Neural progenitor cell (in vitro differentiated cells): ENCODE data around the gene METTL25B. TPM values are rescaled to one million over a fixed set of nuclear protein-coding genes. Genes with fewer than 3 reads are reported as not detected.

ENCODE experiments used
- DNase-seq: peaks from one replicate; pipeline ENCODE4 v3.0.0-alpha.2; 2016; ENCODE audit warnings: low spot score
- H2AFZ ChIP-seq: fragments of 200-600 bp; sonication (generic); replicated peaks from 2 replicates; pipeline ENCODE4 v1.6.1; 2016; ENCODE audit warnings: antibody characterized with exemption
- H3F3A ChIP-seq: fragments of 200-600 bp; sonication (generic); 2 replicates; pipeline ENCODE4 v1.6.1; 2016; ENCODE audit warnings: antibody characterized with exemption, low read depth
- H3K27ac ChIP-seq: fragments of 200-600 bp; sonication (generic); 2 replicates; pipeline ENCODE4 v1.5.1; 2016; ENCODE audit warnings: mild to moderate bottlenecking
- H3K27me3 ChIP-seq: fragments of 200-600 bp; sonication (generic); 2 replicates; pipeline ENCODE4 v1.6.1; 2016; ENCODE audit warnings: mild to moderate bottlenecking, moderate library complexity
- H3K36me3 ChIP-seq: fragments of 200-600 bp; sonication (generic); 2 replicates; pipeline ENCODE4 v1.5.1; 2016
- H3K4me1 ChIP-seq: fragments of 200-600 bp; sonication (generic); 2 replicates; pipeline ENCODE4 v1.6.1; 2016; ENCODE audit warnings: mixed run types
- H3K4me2 ChIP-seq: fragments of 200-600 bp; sonication (generic); 2 replicates; pipeline ENCODE4 v1.6.1; 2016
- H3K4me3 ChIP-seq: fragments of 200-600 bp; sonication (generic); 2 replicates; pipeline ENCODE4 v1.5.1; 2016
- H3K79me2 ChIP-seq: fragments of 200-600 bp; sonication (generic); 2 replicates; pipeline ENCODE4 v1.6.1; 2016; ENCODE audit warnings: low read depth
- H3K9ac ChIP-seq: fragments of 200-600 bp; sonication (generic); 2 replicates; pipeline ENCODE4 v1.6.1; 2016
- H3K9me3 ChIP-seq: fragments of 200-600 bp; sonication (generic); 2 replicates; pipeline ENCODE4 v1.5.1; 2016; ENCODE audit warnings: low read depth
- H4K20me1 ChIP-seq: fragments of 200-600 bp; sonication (generic); 2 replicates; pipeline ENCODE4 v1.6.1; 2016; ENCODE audit warnings: low read depth
- H3K27ac Mint-ChIP-seq: 3 replicates; pipeline ENCODE4 v1.8.0; 2021; ENCODE audit warnings: mixed read lengths
- H3K27me3 Mint-ChIP-seq: 2 replicates; pipeline ENCODE4 v1.8.0; 2022; ENCODE audit warnings: low read depth, mild to moderate bottlenecking, inconsistent platforms, moderate library complexity, mixed read lengths; ENCODE audit not compliant: insufficient read depth
- H3K36me3 Mint-ChIP-seq: 3 replicates; pipeline ENCODE4 v1.8.0; 2021; ENCODE audit warnings: mixed read lengths
- H3K4me1 Mint-ChIP-seq: 3 replicates; pipeline ENCODE4 v1.8.0; 2021; ENCODE audit warnings: mixed read lengths
- H3K4me3 Mint-ChIP-seq: 3 replicates; pipeline ENCODE4 v1.8.0; 2021; ENCODE audit warnings: mild to moderate bottlenecking, moderate library complexity, mixed read lengths
- H3K9me3 Mint-ChIP-seq: 3 replicates; pipeline ENCODE4 v1.8.0; 2020; ENCODE audit warnings: mixed read lengths
- CTCF ChIP-seq: fragments of 200-600 bp; sonication (generic); IDR thresholded peaks from 2 replicates; pipeline ENCODE4 v1.5.1; 2017; ENCODE audit warnings: antibody characterized with exemption, mild to moderate bottlenecking
- EZH2 ChIP-seq: fragments of 200-600 bp; sonication (generic); IDR thresholded peaks from 2 replicates; pipeline ENCODE4 v1.6.1; 2017; ENCODE audit warnings: antibody characterized with exemption, mild to moderate bottlenecking, moderate library complexity
- EZH2phosphoT487 ChIP-seq: fragments of 200-600 bp; sonication (generic); IDR thresholded peaks from 2 replicates; pipeline ENCODE4 v1.6.1; 2017; ENCODE audit warnings: antibody characterized with exemption
- total RNA-seq: library from RNA; depleted of rRNA; stranded (reverse); fragments of >200 nt; gene quantifications from 2 replicates; pipeline ENCODE4 v1.2.3, GENCODE V29; 2015; ENCODE audit warnings: low replicate concordance

METTL25B gene
- total RNA-seq, 1 donor from 2014 or later, result 21.4 TPM

GRCh38 chr1:156712626-156713025, 15.6 kb upstream of the METTL25B start:
- DNase-seq, result no peak
- H3K4me2 ChIP-seq, result no peak overlapping the region
- no peaks in the 10 kb centered on the region for H3K36me3 ChIP-seq
- peaks cover 40% of the 10 kb centered on the region for H3K4me1 ChIP-seq
- H3K9me3 ChIP-seq, result no peaks in the 10 kb centered on the region
- no peak overlapping the region for H3K9ac ChIP-seq
- Mint-ChIP-seq H3K27ac (no peak overlapping the region), H3K4me3 (no peak overlapping the region), H3K9me3 (no peaks in the 10 kb centered on the region), H3K27me3 (peaks cover 16% of the 10 kb centered on the region), H3K4me1 (peaks cover 55% of the 10 kb centered on the region), H3K36me3 (peaks cover 16% of the 10 kb centered on the region)
- TF ChIP-seq EZH2, result no peak
- no peak for TF ChIP-seq CTCF
- TF ChIP-seq EZH2phosphoT487, result no peak
- H3K27me3 ChIP-seq, result no peaks in the 10 kb centered on the region
- H3F3A ChIP-seq, result peaks cover 50% of the 10 kb centered on the region
- no peaks in the 10 kb centered on the region for H3K79me2 ChIP-seq
- H3K4me3 ChIP-seq, result no peak overlapping the region
- H3K27ac ChIP-seq, result no peak overlapping the region
- H2AFZ ChIP-seq, result no peak overlapping the region
- H4K20me1 ChIP-seq, result no peaks in the 10 kb centered on the region

- no peak overlapping the region for H3K4me2 ChIP-seq
- Mint-ChIP-seq H3K9me3 (no peaks in the 10 kb centered on the region), H3K27me3 (peaks cover 10% of the 10 kb centered on the region), H3K36me3 (peaks cover 18% of the 10 kb centered on the region), H3K4me3 (no peak overlapping the region), H3K4me1 (peaks cover 33% of the 10 kb centered on the region), H3K27ac (no peak overlapping the region)
- H3K4me3 ChIP-seq, result no peak overlapping the region
- H4K20me1 ChIP-seq, result no peaks in the 10 kb centered on the region
- no peak overlapping the region for H2AFZ ChIP-seq
- no peaks in the 10 kb centered on the region for H3K9me3 ChIP-seq
- H3K27ac ChIP-seq, result no peak overlapping the region
- DNase-seq, result no peak
- no peak overlapping the region for H3K9ac ChIP-seq
- H3F3A ChIP-seq, result peaks cover 33% of the 10 kb centered on the region
- peaks cover 18% of the 10 kb centered on the region for H3K4me1 ChIP-seq
- no peaks in the 10 kb centered on the region for H3K36me3 ChIP-seq
- no peaks in the 10 kb centered on the region for H3K79me2 ChIP-seq
- H3K27me3 ChIP-seq, result no peaks in the 10 kb centered on the region
- TF ChIP-seq EZH2 (no peak), EZH2phosphoT487 (no peak)
These were observed 13.4 kb upstream of the METTL25B start for GRCh38 chr1:156714830-156715229.

GRCh38 chr1:156717351-156717750, 10.9 kb upstream of the METTL25B start:
- no peak for DNase-seq
- H3K9me3 Mint-ChIP-seq, result no peaks in the 10 kb centered on the region
- H3K27me3 Mint-ChIP-seq, result peaks cover 2% of the 10 kb centered on the region
- H3F3A ChIP-seq, result peaks cover 10% of the 10 kb centered on the region
- no peaks in the 10 kb centered on the region for H3K9me3 ChIP-seq
- peaks cover 12% of the 10 kb centered on the region for H3K4me1 Mint-ChIP-seq
- H3K27ac ChIP-seq, result no peak overlapping the region
- no peak for TF ChIP-seq EZH2phosphoT487
- no peak for TF ChIP-seq EZH2
- no peak for TF ChIP-seq CTCF
- H4K20me1 ChIP-seq, result peaks cover 7% of the 10 kb centered on the region
- H2AFZ ChIP-seq, result no peak overlapping the region
- H3K27me3 ChIP-seq, result no peaks in the 10 kb centered on the region
- no peaks in the 10 kb centered on the region for H3K79me2 ChIP-seq
- no peak overlapping the region for H3K4me3 Mint-ChIP-seq
- H3K4me3 ChIP-seq, result no peak overlapping the region
- H3K36me3 Mint-ChIP-seq, result peaks cover 23% of the 10 kb centered on the region
- no peaks in the 10 kb centered on the region for H3K36me3 ChIP-seq
- no peaks in the 10 kb centered on the region for H3K4me1 ChIP-seq
- no peak overlapping the region for H3K27ac Mint-ChIP-seq
- H3K4me2 ChIP-seq, result no peak overlapping the region
- no peak overlapping the region for H3K9ac ChIP-seq

- Histone ChIP-seq H3K27me3 (no peaks in the 10 kb centered on the region), H3K36me3 (no peaks in the 10 kb centered on the region), H3K4me1 (peaks cover 8% of the 10 kb centered on the region), H3K27ac (no peak overlapping the region), H3K9me3 (no peaks in the 10 kb centered on the region), H3K4me2 (no peak overlapping the region), H4K20me1 (peaks cover 30% of the 10 kb centered on the region), H2AFZ (no peak overlapping the region), H3K79me2 (peaks cover 36% of the 10 kb centered on the region), H3K9ac (no peak overlapping the region), H3K4me3 (no peak overlapping the region), H3F3A (peaks cover 8% of the 10 kb centered on the region)
- no peak overlapping the region for H3K27ac Mint-ChIP-seq
- peaks cover 9% of the 10 kb centered on the region for H3K4me1 Mint-ChIP-seq
- H3K27me3 Mint-ChIP-seq, result peaks cover 2% of the 10 kb centered on the region
- H3K9me3 Mint-ChIP-seq, result no peaks in the 10 kb centered on the region
- DNase-seq, result no peak
- no peak for TF ChIP-seq EZH2phosphoT487
- no peak for TF ChIP-seq EZH2
- no peak for TF ChIP-seq CTCF
- peaks cover 30% of the 10 kb centered on the region for H3K36me3 Mint-ChIP-seq
- H3K4me3 Mint-ChIP-seq, result no peak overlapping the region
These were observed 7.1 kb upstream of the METTL25B start for GRCh38 chr1:156721131-156721530.
